BE2C (cell line): ENCODE results near the gene ARID5B.

Experiments used
- DNase-seq: peaks from one replicate; pipeline ENCODE4 v3.0.0-alpha.2; 2020
- H3K27me3 ChIP-seq: fragments of 250-450 bp; sonication (Bioruptor Pico); 2 replicates; pipeline ENCODE4 v1.5.1; 2020; ENCODE audit warnings: mild to moderate bottlenecking
- H3K36me3 ChIP-seq: fragments of 250-450 bp; sonication (Bioruptor Pico); 2 replicates; pipeline ENCODE4 v1.5.1; 2020; ENCODE audit warnings: mild to moderate bottlenecking
- H3K4me1 ChIP-seq: fragments of 250-450 bp; sonication (Bioruptor Pico); 2 replicates; pipeline ENCODE4 v1.5.1; 2020
- H3K4me3 ChIP-seq: 2 replicates; pipeline ENCODE4 v1.5.1; 2011; ENCODE audit warnings: low read depth, low read length
- H3K9me3 ChIP-seq: fragments of 250-450 bp; sonication (Bioruptor Pico); 2 replicates; pipeline ENCODE4 v1.5.1; 2020
- CTCF ChIP-seq: IDR thresholded peaks from 2 replicates; pipeline ENCODE4 v1.5.1; 2012; ENCODE audit warnings: mild to moderate bottlenecking, low read depth, low read length

ARID5B gene

DNA sequence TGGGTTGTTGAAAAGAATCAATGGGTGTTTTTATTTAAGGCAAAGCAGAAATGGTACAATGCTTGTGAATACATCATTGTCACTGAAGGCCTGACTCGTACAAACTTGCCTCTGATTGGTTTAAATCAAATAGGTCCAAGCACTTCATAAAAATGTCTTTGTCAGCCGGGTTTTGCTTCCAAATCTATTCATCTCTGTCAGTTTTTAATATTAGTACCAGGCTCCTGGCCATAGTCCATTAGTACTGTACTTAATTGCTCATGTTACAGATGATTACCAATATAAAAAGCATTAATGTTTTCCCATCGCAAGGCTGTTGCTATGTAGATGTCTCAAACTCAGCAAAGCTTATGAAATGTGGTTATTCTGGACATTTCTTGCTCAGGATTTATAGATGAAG lies 171.9 kb downstream of the ARID5B start:
- Histone ChIP-seq H3K4me3 (no peak overlapping the region), H3K4me1 (peaks cover 6% of the 10 kb centered on the region), H3K36me3 (peaks cover 4% of the 10 kb centered on the region; the same call in 1 of the 2 replicates), H3K9me3 (no peaks in the 10 kb centered on the region), H3K27me3 (no peaks in the 10 kb centered on the region)
- DNase-seq, result no peak
- TF ChIP-seq CTCF, result no peak

GRCh38 chr10:62075414-62075813 lies 173.9 kb downstream of the ARID5B start:
- Histone ChIP-seq H3K4me3 (no peak overlapping the region), H3K27me3 (no peaks in the 10 kb centered on the region), H3K36me3 (peaks cover 1% of the 10 kb centered on the region; the same call in 1 of the 2 replicates), H3K9me3 (no peaks in the 10 kb centered on the region), H3K4me1 (peaks cover 6% of the 10 kb centered on the region)
- no peak for DNase-seq
- TF ChIP-seq CTCF, result no peak

DNA sequence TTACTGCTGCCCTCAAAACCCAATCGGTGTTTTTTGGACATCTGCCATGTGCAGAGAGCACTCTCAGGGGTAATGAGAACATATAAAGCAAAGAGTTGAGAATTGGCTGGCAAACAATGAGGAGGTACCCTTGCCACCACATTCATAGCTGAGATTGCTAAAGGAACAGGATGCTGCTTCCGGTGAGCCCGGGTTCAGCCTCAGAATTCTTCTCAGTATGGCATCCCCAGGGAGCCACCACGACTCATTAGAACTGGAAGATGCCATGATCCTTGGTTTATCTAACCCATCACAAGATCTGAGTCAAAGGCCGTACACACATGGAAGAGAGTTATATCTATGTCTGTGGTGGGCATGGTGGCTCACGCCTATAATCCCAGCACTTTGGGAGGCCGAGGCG lies 174.4 kb downstream of the ARID5B start:
- DNase-seq, result no peak
- Histone ChIP-seq H3K27me3 (no peaks in the 10 kb centered on the region), H3K36me3 (no peaks in the 10 kb centered on the region), H3K4me3 (no peak overlapping the region), H3K9me3 (no peaks in the 10 kb centered on the region), H3K4me1 (peaks cover 6% of the 10 kb centered on the region)
- no peak for TF ChIP-seq CTCF

DNA sequence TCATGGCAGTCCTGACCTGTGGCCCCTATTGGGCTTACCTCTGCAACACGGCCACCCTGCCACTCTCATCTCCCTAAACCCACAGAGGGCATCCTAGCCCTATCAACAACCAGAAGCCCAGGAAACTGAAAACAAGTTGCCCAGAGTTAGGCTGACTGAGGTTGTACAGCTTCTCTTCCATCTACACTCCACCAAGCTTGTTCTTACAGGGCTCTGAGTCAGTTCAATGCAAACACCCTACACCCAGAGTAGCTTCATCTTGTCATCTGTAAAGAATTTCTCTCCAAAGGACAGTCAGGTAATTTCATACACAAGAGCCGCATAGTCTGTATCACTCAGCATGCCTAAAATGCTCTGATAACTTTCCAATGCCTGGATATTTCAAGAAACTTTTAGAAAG lies 175.4 kb downstream of the ARID5B start:
- Histone ChIP-seq H3K27me3 (no peaks in the 10 kb centered on the region), H3K36me3 (no peaks in the 10 kb centered on the region), H3K9me3 (no peaks in the 10 kb centered on the region), H3K4me1 (peaks cover 6% of the 10 kb centered on the region), H3K4me3 (no peak overlapping the region)
- no peak for DNase-seq
- no peak for TF ChIP-seq CTCF

GRCh38 chr10:62077330-62078015 lies 176.0 kb downstream of the ARID5B start:
- no peak for TF ChIP-seq CTCF
- H3K4me1 ChIP-seq, result peaks cover 11% of the 10 kb centered on the region

GRCh38 chr10:62079885-62080559 lies 178.5 kb downstream of the ARID5B start:
- no peaks in the 10 kb centered on the region for H3K27me3 ChIP-seq
- TF ChIP-seq CTCF, result no peak
- peaks cover 32% of the 10 kb centered on the region for H3K4me1 ChIP-seq
- H3K9me3 ChIP-seq, result no peaks in the 10 kb centered on the region
- H3K4me3 ChIP-seq, result no peak overlapping the region
- no peak for DNase-seq
- no peaks in the 10 kb centered on the region for H3K36me3 ChIP-seq

More at GRCh38 chr10:62077330-62078015, 176.0 kb downstream of the ARID5B start:
- H3K9me3 ChIP-seq, result no peaks in the 10 kb centered on the region
- H3K36me3 ChIP-seq, result no peaks in the 10 kb centered on the region
- no peaks in the 10 kb centered on the region for H3K27me3 ChIP-seq
- no peak overlapping the region for H3K4me3 ChIP-seq
- DNase-seq, result no peak
